ENCODE data around the gene MSI2.

Gene MSI2

DNA sequence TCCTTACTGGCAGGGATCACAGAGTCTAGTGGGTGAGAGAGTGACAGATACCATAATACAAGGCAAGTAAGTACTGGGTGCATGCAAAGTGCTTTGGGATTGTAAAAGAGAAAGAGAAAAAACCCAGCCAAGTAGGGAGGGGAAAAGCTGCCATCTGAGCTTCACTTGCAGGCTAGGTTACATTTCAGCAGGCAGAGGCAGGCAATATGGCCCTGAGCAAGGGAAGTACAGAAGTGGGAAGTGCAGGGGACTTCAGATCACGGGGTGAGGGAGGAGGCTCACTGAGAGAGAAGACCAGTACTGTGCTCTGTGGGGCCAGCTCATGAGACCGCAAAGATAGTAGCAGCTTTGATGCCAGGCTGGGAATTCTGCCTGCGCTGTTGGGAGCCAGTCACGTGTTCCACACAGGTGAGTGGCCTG lies 230.6 kb downstream of the MSI2 start:
- no peak for DNase-seq (ENCODE audit: extremely low spot score)
- no peak for TF ChIP-seq FOXM1 (IDR thresholded peaks at IDR 0.05; ENCODE audit: borderline replicate concordance)
- no peak for TF ChIP-seq ELF4 (IDR thresholded peaks at IDR 0.05)
- no peak for TF ChIP-seq ZNF384 (IDR thresholded peaks at IDR 0.05)
- TF ChIP-seq FOXA1 (IDR thresholded peaks at IDR 0.05), result no peak
- TF ChIP-seq BHLHE40 (IDR thresholded peaks at IDR 0.05; ENCODE audit: borderline replicate concordance), result no peak
- TF ChIP-seq NFRKB (IDR thresholded peaks at IDR 0.05), result no peak
- no peak for TF ChIP-seq FOXK2 (IDR thresholded peaks at IDR 0.05)
- no peak for TF ChIP-seq CTBP1 (IDR thresholded peaks at IDR 0.05; ENCODE audit: borderline replicate concordance)
- CTCF ChIA-PET, result interaction anchor here (0.7 kb wide), 1 partner anchor 166 kb away, joined by 3 read pairs; no protein-coding TSS in a partner anchor
- POLR2A ChIA-PET, result no interaction called here

DNA sequence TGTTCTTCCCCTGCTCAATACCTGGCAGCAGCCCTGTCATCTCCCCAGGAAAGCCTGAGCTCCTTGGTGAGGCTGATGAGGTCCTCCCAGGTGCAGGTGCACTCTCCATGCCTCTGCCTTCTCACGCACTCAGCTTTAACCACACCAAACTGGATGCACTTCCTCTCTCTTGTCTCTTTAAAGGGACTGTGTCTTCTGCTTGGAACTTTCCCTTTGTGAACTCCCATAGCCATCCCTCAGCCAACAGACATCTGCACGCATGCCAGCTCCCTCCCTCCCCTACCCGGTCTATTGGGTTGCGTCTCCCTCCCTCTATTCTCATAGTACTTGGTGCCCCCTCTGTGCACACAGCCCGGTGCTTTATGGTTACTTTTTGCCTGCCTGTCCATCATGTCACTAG lies 231.2 kb downstream of the MSI2 start:
- DNase-seq (ENCODE audit: extremely low spot score), result no peak
- TF ChIP-seq LEF1 (IDR thresholded peaks at IDR 0.05; ENCODE audit: borderline replicate concordance) (no peak), ARNT (IDR thresholded peaks at IDR 0.05) (no peak), FOXM1 (IDR thresholded peaks at IDR 0.05; ENCODE audit: borderline replicate concordance) (no peak), NFRKB (IDR thresholded peaks at IDR 0.05) (no peak), SP1 (IDR thresholded peaks at IDR 0.05) (no peak), CTBP1 (IDR thresholded peaks at IDR 0.05; ENCODE audit: borderline replicate concordance) (no peak), FOXK2 (IDR thresholded peaks at IDR 0.05) (no peak), ELF4 (IDR thresholded peaks at IDR 0.05) (no peak), FOXA1 (IDR thresholded peaks at IDR 0.05) (no peak), SUZ12 (IDR thresholded peaks at IDR 0.05) (no peak), HDGF (IDR thresholded peaks at IDR 0.05; ENCODE audit: borderline replicate concordance) (no peak), TARDBP (IDR thresholded peaks at IDR 0.05) (no peak), ZNF384 (IDR thresholded peaks at IDR 0.05) (no peak), BHLHE40 (IDR thresholded peaks at IDR 0.05; ENCODE audit: borderline replicate concordance) (no peak)
- TF ChIP-seq, protein P1, sequence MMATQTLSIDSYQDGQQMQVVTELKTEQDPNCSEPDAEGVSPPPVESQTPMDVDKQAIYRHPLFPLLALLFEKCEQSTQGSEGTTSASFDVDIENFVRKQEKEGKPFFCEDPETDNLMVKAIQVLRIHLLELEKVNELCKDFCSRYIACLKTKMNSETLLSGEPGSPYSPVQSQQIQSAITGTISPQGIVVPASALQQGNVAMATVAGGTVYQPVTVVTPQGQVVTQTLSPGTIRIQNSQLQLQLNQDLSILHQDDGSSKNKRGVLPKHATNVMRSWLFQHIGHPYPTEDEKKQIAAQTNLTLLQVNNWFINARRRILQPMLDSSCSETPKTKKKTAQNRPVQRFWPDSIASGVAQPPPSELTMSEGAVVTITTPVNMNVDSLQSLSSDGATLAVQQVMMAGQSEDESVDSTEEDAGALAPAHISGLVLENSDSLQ (IDR thresholded peaks at IDR 0.05), result no peak
- POLR2A ChIA-PET, result interaction anchor here (0.7 kb wide), 1 partner anchor 270 kb away, joined by 3 read pairs; no protein-coding TSS in a partner anchor
- CTCF ChIA-PET, result no interaction called here

DNA sequence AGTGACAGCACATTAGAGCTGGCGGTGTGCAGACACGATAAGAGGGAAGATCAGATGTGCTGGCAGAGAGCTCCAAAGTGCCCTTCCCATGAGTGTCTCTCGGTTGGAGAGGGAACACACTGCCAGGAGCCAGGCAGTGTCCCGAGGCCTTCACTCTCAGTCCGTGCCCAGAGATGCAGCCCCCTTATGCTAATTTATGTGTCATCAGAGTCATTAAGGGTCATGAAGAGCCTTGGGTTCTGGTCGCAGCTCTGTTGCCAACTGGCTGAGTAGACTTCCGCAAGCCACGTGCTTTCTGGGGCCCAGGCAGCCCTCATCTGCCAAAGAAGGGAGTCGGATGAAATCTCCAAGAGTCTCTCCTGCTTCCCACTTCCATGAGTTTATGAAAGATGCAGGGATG lies 232.5 kb downstream of the MSI2 start:
- ChIA-PET POLR2A (no interaction called here), CTCF (no interaction called here)
- DNase-seq (ENCODE audit: extremely low spot score), result no peak
- TF ChIP-seq ZNF384 (IDR thresholded peaks at IDR 0.05), result no peak

- DNase-seq (ENCODE audit: extremely low spot score), result no peak
- TF ChIP-seq, protein P1 (IDR thresholded peaks at IDR 0.05), result no peak
- TF ChIP-seq ARNT (IDR thresholded peaks at IDR 0.05), result no peak
- TF ChIP-seq LEF1 (IDR thresholded peaks at IDR 0.05; ENCODE audit: borderline replicate concordance), result no peak
- no peak for TF ChIP-seq BHLHE40 (IDR thresholded peaks at IDR 0.05; ENCODE audit: borderline replicate concordance)
- no peak for TF ChIP-seq ELF4 (IDR thresholded peaks at IDR 0.05)
- TF ChIP-seq FOXA1 (IDR thresholded peaks at IDR 0.05), result no peak
- TF ChIP-seq SP1 (IDR thresholded peaks at IDR 0.05), result no peak
- TF ChIP-seq HDGF (IDR thresholded peaks at IDR 0.05; ENCODE audit: borderline replicate concordance), result no peak
- no peak for TF ChIP-seq TARDBP (IDR thresholded peaks at IDR 0.05)
- TF ChIP-seq NFRKB (IDR thresholded peaks at IDR 0.05), result no peak
- TF ChIP-seq FOXK2 (IDR thresholded peaks at IDR 0.05), result no peak
- TF ChIP-seq CTBP1 (IDR thresholded peaks at IDR 0.05; ENCODE audit: borderline replicate concordance), result no peak
- CTCF ChIA-PET, result no interaction called here
- POLR2A ChIA-PET, result no interaction called here
These were observed 233.0 kb downstream of the MSI2 start for GRCh38 chr17:57489321-57489720.

- POLR2A ChIA-PET, result interaction anchor here (0.6 kb wide), 1 partner anchor 24 kb away, joined by 4 read pairs; no protein-coding TSS in a partner anchor
- CTCF ChIA-PET, result no interaction called here
- TF ChIP-seq CTBP1 (IDR thresholded peaks at IDR 0.05; ENCODE audit: borderline replicate concordance), result no peak
- no peak for TF ChIP-seq FOXK2 (IDR thresholded peaks at IDR 0.05)
- TF ChIP-seq L3MBTL2 (conservative IDR thresholded peaks at IDR 0.05), result no peak
- TF ChIP-seq TARDBP (IDR thresholded peaks at IDR 0.05), result no peak
- no peak for DNase-seq (ENCODE audit: extremely low spot score)
These were observed 234.0 kb downstream of the MSI2 start for GRCh38 chr17:57490111-57490845.

DNA sequence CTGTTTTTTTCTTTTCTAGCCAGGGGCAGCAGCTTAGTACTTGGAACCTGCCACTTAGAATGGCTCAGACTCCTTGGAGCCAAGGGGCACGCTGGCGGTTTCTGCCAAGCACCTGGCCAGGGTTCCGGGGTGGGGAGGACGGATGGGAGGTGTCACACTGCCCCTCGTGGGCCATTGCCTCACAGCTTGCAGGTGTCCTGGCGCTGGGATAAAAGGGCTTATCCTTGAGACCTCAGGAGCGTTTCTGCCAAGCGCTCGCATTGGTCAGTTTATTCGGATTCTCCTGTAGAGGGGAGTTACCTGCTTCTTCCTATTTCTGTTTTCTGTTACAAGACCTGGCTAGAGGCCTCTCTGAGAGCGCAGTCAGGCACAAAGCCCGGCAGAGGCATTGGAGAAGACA lies 234.6 kb downstream of the MSI2 start:
- ChIA-PET CTCF (no interaction called here), POLR2A (no interaction called here)
- TF ChIP-seq ZNF384 (IDR thresholded peaks at IDR 0.05), result no peak
- DNase-seq (ENCODE audit: extremely low spot score), result no peak

DNA sequence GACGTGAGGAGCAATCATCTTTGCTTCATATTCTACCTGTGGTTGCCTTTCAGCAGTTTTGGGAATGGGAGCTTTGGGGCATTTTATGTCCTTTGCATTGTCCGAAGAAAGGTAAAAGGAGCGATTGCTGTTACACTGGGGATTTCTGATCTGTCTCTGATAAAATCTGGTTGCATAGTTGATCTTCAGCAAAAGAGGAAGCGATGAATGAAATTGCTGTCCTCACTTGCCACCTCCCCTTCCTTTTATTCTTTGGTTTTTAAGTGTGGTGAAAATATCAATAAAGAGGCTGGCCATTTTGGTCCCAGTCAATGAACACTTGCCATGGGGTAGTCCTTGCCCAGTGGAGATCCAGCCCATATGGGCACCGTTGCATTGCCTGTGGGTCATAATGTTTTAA lies 236.8 kb downstream of the MSI2 start:
- no peak for DNase-seq (ENCODE audit: extremely low spot score)
- TF ChIP-seq ELF4 (IDR thresholded peaks at IDR 0.05), result no peak
- no peak for TF ChIP-seq LEF1 (IDR thresholded peaks at IDR 0.05; ENCODE audit: borderline replicate concordance)
- TF ChIP-seq TARDBP (IDR thresholded peaks at IDR 0.05), result no peak
- no peak for TF ChIP-seq SP1 (IDR thresholded peaks at IDR 0.05)
- no peak for TF ChIP-seq L3MBTL2 (conservative IDR thresholded peaks at IDR 0.05)
- TF ChIP-seq ARNT (IDR thresholded peaks at IDR 0.05), result no peak
- TF ChIP-seq BHLHE40 (IDR thresholded peaks at IDR 0.05; ENCODE audit: borderline replicate concordance), result no peak
- no peak for TF ChIP-seq SUZ12 (IDR thresholded peaks at IDR 0.05)
- TF ChIP-seq CTBP1 (IDR thresholded peaks at IDR 0.05; ENCODE audit: borderline replicate concordance), result no peak
- TF ChIP-seq HDGF (IDR thresholded peaks at IDR 0.05; ENCODE audit: borderline replicate concordance), result no peak
- TF ChIP-seq NFRKB (IDR thresholded peaks at IDR 0.05), result no peak
- CTCF ChIA-PET, result no interaction called here
- POLR2A ChIA-PET, result no interaction called here

Data from HEK293T (cell line).